Left lung (tissue), 10 donors: ENCODE results near the gene ANKRD16. TPM values are rescaled to one million over a fixed set of nuclear protein-coding genes. Genes with fewer than 3 reads are reported as not detected.
A peak's percentile ranks its signal among the peaks of the same experiment; 100 is the strongest.
"Not testable (repeated sequence)": the region's sequence is repeated elsewhere in the genome, so short reads cannot be mapped to it uniquely, and the experiment has no call there.

Experiments used
- ATAC-seq: fragments of 200-7000 bp; cut with Tn5 transposase; one replicate; pipeline ENCODE4 v1.9.1; 2020; ENCODE audit warnings: moderate library complexity
- DNase-seq, 4 donors: peaks; one replicate each; pipeline ENCODE4 v3.0.0-alpha.2; 2013 to 2020
- H3K27ac ChIP-seq, 2 donors: fragments of 200-600 bp; sonication (generic) in 1 of 2; one replicate each; pipeline versions ENCODE4 v1.5.0 to v1.8.0; 2020 to 2021
- H3K27me3 ChIP-seq, 2 donors: fragments of 200-600 bp; sonication (generic) in 1 of 2; one replicate each; pipeline versions ENCODE4 v1.5.0 to v1.8.0; 2020 to 2021
- H3K36me3 ChIP-seq, 2 donors: fragments of 200-600 bp; sonication (generic) in 1 of 2; one replicate each; pipeline versions ENCODE4 v1.5.0 to v1.8.0; 2020 to 2021
- H3K4me1 ChIP-seq, 2 donors: fragments of 200-600 bp; one replicate each; pipeline ENCODE4 v1.8.0; 2021
- H3K4me3 ChIP-seq, 2 donors: fragments of 200-600 bp; sonication (generic) in 1 of 2; one replicate each; pipeline versions ENCODE4 v1.5.0 to v1.8.0; 2020 to 2021; ENCODE audit warnings: mild to moderate bottlenecking in 1 of 2
- H3K9me3 ChIP-seq, 2 donors: fragments of 200-600 bp; sonication (generic) in 1 of 2; one replicate each; pipeline versions ENCODE4 v1.5.0 to v1.8.0; 2020 to 2021
- CTCF ChIP-seq, 2 donors: fragments of 200-600 bp; sonication (generic) in 1 of 2; IDR thresholded peaks; one replicate each; pipeline versions ENCODE4 v1.5.0 to v1.8.0; 2021; ENCODE audit warnings: antibody characterized with exemption in 2 of 2
- intact Hi-C, 2 donors: fragments of 100-400 bp; cut with DNase I; formaldehyde crosslinking; loops; one replicate each; pipeline versions ENCODE4 v1.11.2 to v1.14.2; 2022
- polyA plus RNA-seq, 6 donors: library from polyadenylated mRNA; unstranded; fragments of 120-200 nt; gene quantifications; one replicate each; pipeline ENCODE4 v1.2.1, GENCODE V29; 2013; ENCODE audit not compliant: insufficient read length in 6 of 6
- total RNA-seq, 2 donors: library from RNA; stranded (reverse); fragmentation: NEBNext Ultra II Directional; extraction: Animal tissue kit (Norgen Biotek cat#: 25700); gene quantifications; one replicate each; pipeline ENCODE4 v1.2.1, GENCODE V29; 2021
- donor health status: DM: no; HTN: yes; CAD: no.
- donor health status: DM: no; HTN: no; CAD: no.

Gene ANKRD16
- total and polyA plus RNA-seq, 8 donors: 4.4 to 13.0 (median 11.7) TPM

GRCh38 chr10:5873515-5873995, 16.1 kb downstream of the ANKRD16 start:
- DNase-seq (peak in 3 of 4 donors; percentile 44 to 77 (median 68)), ATAC-seq (peak; percentile 96)
- Histone ChIP-seq H3K4me3 (peak overlapping the region in 1 of 2 donors; percentile 8), H3K36me3 (peaks cover 0 to 18% of the 10 kb centered on the region in 2 donors), H3K4me1 (peaks cover 0 to 3% of the 10 kb centered on the region in 2 donors), H3K27me3 (no peaks in the 10 kb centered on the region), H3K9me3 (no peaks in the 10 kb centered on the region), H3K27ac (no peak overlapping the region)
- peak; percentile 71 to 73 for TF ChIP-seq CTCF (IDR thresholded peaks at IDR 0.05)
- intact Hi-C loops: loop anchor here in 1 of 2 donors (5.0 kb wide), 1 partner anchor 186 kb away; no protein-coding TSS in a partner anchor

- Histone ChIP-seq H3K36me3 (peaks cover 0 to 7% of the 10 kb centered on the region in 2 donors), H3K9me3 (no peaks in the 10 kb centered on the region), H3K27ac (no peak overlapping the region), H3K27me3 (no peaks in the 10 kb centered on the region), H3K4me3 (no peak overlapping the region), H3K4me1 (peaks cover 0 to 14% of the 10 kb centered on the region in 2 donors)
- ATAC-seq (no peak), DNase-seq (no peak)
- intact Hi-C loops: loop anchor here in 1 of 2 donors (5.0 kb wide), 1 partner anchor 184 kb away; no protein-coding TSS in a partner anchor
- no peak for TF ChIP-seq CTCF (IDR thresholded peaks at IDR 0.05)
Observed at GRCh38 chr10:5871596-5871995, 18.1 kb downstream of the ANKRD16 start.

GRCh38 chr10:5869156-5869555, 20.5 kb downstream of the ANKRD16 start:
- ATAC-seq: no peak
- no peak for TF ChIP-seq CTCF (IDR thresholded peaks at IDR 0.05)
- intact Hi-C loops: no loop called here
- no peak for DNase-seq
- Histone ChIP-seq H3K4me3 (no peak overlapping the region), H3K9me3 (no peaks in the 10 kb centered on the region), H3K27ac (no peak overlapping the region), H3K27me3 (no peaks in the 10 kb centered on the region), H3K4me1 (peaks cover 0 to 14% of the 10 kb centered on the region in 2 donors), H3K36me3 (no peaks in the 10 kb centered on the region)

- DNase-seq, H3K27me3 ChIP-seq, intact Hi-C loops, H3K4me3 ChIP-seq, H3K36me3 ChIP-seq, H3K9me3 ChIP-seq, ATAC-seq, H3K27ac ChIP-seq: not testable (repeated sequence)
- H3K4me1 ChIP-seq: peaks cover 0 to 11% of the 10 kb centered on the region in 2 donors
Observed at GRCh38 chr10:5868383-5868782, 21.3 kb downstream of the ANKRD16 start.

GRCh38 chr10:5867091-5867615, 22.5 kb downstream of the ANKRD16 start:
- H3K9me3 ChIP-seq, H3K27me3 ChIP-seq, H3K27ac ChIP-seq, intact Hi-C loops, H3K36me3 ChIP-seq, ATAC-seq, DNase-seq, H3K4me3 ChIP-seq: not testable (repeated sequence)
- peaks cover 0 to 11% of the 10 kb centered on the region in 2 donors for H3K4me1 ChIP-seq

- H3K9me3 ChIP-seq, H3K36me3 ChIP-seq, intact Hi-C loops, H3K27me3 ChIP-seq, ATAC-seq, H3K4me3 ChIP-seq, H3K27ac ChIP-seq, DNase-seq: not testable (repeated sequence)
- peaks cover 0 to 11% of the 10 kb centered on the region in 2 donors for H3K4me1 ChIP-seq
Observed at GRCh38 chr10:5866451-5867081, 23.1 kb downstream of the ANKRD16 start.

- DNase-seq, H3K9me3 ChIP-seq, intact Hi-C loops, H3K36me3 ChIP-seq, ATAC-seq, H3K27me3 ChIP-seq, H3K27ac ChIP-seq, H3K4me3 ChIP-seq: not testable (repeated sequence)
- H3K4me1 ChIP-seq: peaks cover 0 to 11% of the 10 kb centered on the region in 2 donors
Observed at GRCh38 chr10:5862981-5863685, 26.6 kb downstream of the ANKRD16 start.
